Measurements from ENCODE around the gene OR14A16.

OR14A16 gene

DNA sequence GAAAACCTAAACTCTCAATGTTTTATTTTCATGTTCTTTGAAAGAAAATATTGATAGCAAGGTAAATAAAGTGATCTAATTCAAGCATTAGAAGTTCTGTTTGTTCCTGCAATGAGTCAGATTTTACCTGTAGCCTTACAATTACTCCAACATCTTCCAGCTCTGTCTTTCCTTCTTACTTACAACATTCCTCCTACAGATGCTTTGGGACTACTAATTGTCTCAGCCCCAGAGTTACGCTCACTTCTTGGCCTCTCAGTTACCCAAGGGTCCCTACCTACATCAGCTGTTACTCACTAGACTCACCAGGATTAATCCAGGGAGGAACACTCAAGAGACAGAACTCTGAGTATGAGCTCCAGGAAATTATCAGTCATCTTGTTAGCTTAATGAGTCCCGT, 26.4 kb downstream of the OR14A16 start:
- in situ Hi-C loops (cut with MboI; ENCODE audit: low sequenced_read_pairs), result no loop called here

DNA sequence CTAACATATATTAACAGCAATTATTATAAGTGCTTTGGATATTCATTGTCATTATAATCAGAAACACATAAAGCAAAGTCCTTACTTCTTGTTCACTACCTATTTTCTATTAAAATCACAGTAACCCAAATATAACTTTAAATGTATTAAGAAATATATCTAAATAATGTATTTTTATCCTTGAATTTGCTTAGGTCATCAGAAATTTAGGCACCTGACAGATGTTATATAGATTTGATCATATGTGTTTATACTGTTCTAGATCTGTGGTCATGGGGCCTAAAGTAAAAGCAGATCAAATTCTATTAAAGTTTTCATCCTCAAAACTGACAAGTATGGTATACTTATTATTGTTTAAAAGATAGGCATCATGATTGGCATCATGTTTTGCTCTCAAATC, 54.3 kb downstream of the OR14A16 start:
- in situ Hi-C loops (cut with MboI; ENCODE audit: low sequenced_read_pairs), result no loop called here
